ENCODE results near the gene SIK2.

DNA sequence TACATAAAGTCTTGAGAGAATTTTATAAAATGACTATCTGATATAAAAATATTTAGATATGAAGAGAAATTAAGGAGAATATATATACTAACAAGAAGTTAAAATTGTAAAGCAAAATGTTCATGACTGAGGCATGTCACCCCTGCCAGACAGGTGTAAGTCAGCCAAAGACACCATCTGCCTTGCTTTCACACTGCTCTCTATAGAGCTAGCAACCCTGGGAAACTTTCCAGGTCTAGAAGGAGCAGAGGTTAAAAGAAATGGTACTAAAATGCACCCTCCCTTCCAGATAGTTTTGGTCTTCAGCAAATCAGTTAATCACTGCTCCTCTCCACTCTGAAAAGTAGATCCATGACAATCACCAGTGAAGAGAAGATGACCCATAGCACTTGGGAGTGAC, 147.4 kb downstream of the SIK2 start:
- TF ChIP-seq CTCF (IDR thresholded peaks at IDR 0.05) (no peak), POLR2A (IDR thresholded peaks at IDR 0.05) (no peak)

Measured in esophagus squamous epithelium (tissue), 4 donors.